OCI-LY1 (cell line): ENCODE measurements around the gene LAMP1.
"Not testable (repeated sequence)": the region's sequence is repeated elsewhere in the genome, so short reads cannot be mapped to it uniquely, and the experiment has no call there.

ENCODE experiments used
- H2AFZ ChIP-seq: fragments of 200-600 bp; sonication (generic), shearing (Covaris generic); 2 replicates; pipeline ENCODE4 v1.6.0; 2014; ENCODE audit warnings: antibody characterized with exemption, mild to moderate bottlenecking, low read length
- H3F3A ChIP-seq: fragments of 200-600 bp; sonication (generic), shearing (Covaris generic); 2 replicates; pipeline ENCODE4 v1.6.0; 2014; ENCODE audit warnings: mild to moderate bottlenecking, antibody characterized with exemption, low read length, moderate library complexity; ENCODE audit not compliant: insufficient read depth
- H3K27ac ChIP-seq: fragments of 200-600 bp; sonication (generic); 2 replicates; pipeline ENCODE4 v1.5.1; 2014; ENCODE audit warnings: low read length, mixed run types, mild to moderate bottlenecking, low read depth; ENCODE audit not compliant: poor library complexity, severe bottlenecking
- H3K27me3 ChIP-seq: fragments of 200-600 bp; sonication (generic); 2 replicates; pipeline ENCODE4 v1.6.0; 2014; ENCODE audit warnings: antibody characterized with exemption, mild to moderate bottlenecking, low read length, moderate library complexity; ENCODE audit not compliant: insufficient read depth
- H3K36me3 ChIP-seq: fragments of 200-600 bp; sonication (generic); 2 replicates; pipeline ENCODE4 v1.6.1; 2014; ENCODE audit warnings: mild to moderate bottlenecking, antibody characterized with exemption, low read length, moderate library complexity, mixed read lengths; ENCODE audit not compliant: insufficient read depth
- H3K4me1 ChIP-seq: fragments of 200-600 bp; sonication (generic); 2 replicates; pipeline ENCODE4 v1.5.1; 2014; ENCODE audit warnings: mild to moderate bottlenecking, low read length, moderate library complexity; ENCODE audit not compliant: insufficient read depth, severe bottlenecking
- H3K4me2 ChIP-seq: fragments of 200-600 bp; sonication (generic), shearing (Covaris generic); 2 replicates; pipeline ENCODE4 v1.6.1; 2014; ENCODE audit warnings: low read length
- H3K4me3 ChIP-seq: fragments of 200-600 bp; sonication (generic); 2 replicates; pipeline ENCODE4 v1.5.1; 2014; ENCODE audit warnings: low read length, low read depth, mild to moderate bottlenecking, mixed read lengths; ENCODE audit not compliant: poor library complexity, severe bottlenecking
- H3K79me2 ChIP-seq: fragments of 200-600 bp; shearing (Covaris generic); 2 replicates; pipeline ENCODE4 v1.6.1; 2016; ENCODE audit warnings: mixed run types, low read length, mixed read lengths; ENCODE audit not compliant: insufficient read depth
- H3K9ac ChIP-seq: fragments of 200-600 bp; sonication (generic), shearing (Covaris generic); 2 replicates; pipeline ENCODE4 v1.6.1; 2014; ENCODE audit warnings: mild to moderate bottlenecking, low read length, mixed read lengths
- H3K9me2 ChIP-seq: fragments of 200-600 bp; sonication (generic), shearing (Covaris generic); 2 replicates; pipeline ENCODE4 v1.6.1; 2014; ENCODE audit warnings: low read depth, mild to moderate bottlenecking, low read length, mixed read lengths
- H3K9me3 ChIP-seq: fragments of 200-600 bp; shearing (Covaris generic); 2 replicates; pipeline ENCODE4 v1.6.1; 2014; ENCODE audit warnings: low read length, mixed read lengths
- H4K20me1 ChIP-seq: fragments of 200-600 bp; sonication (generic), shearing (Covaris generic); 2 replicates; pipeline ENCODE4 v1.6.0; 2016; ENCODE audit warnings: mild to moderate bottlenecking, low read length; ENCODE audit not compliant: insufficient read depth
- CTCF ChIP-seq: fragments of 200-600 bp; sonication (generic), shearing (Covaris generic); IDR thresholded peaks from 2 replicates; pipeline ENCODE4 v1.5.1; 2017; ENCODE audit warnings: mild to moderate bottlenecking, antibody characterized with exemption, low read length, moderate library complexity, mixed read lengths
- EZH2 ChIP-seq: fragments of 200-600 bp; sonication (generic), shearing (Covaris generic); IDR thresholded peaks from 2 replicates; pipeline ENCODE4 v1.8.0; 2017; ENCODE audit warnings: borderline replicate concordance, mixed run types, mild to moderate bottlenecking, antibody characterized with exemption, low read length, moderate library complexity, mixed read lengths

LAMP1 gene

GRCh38 chr13:113258321-113259054, 38.6 kb upstream of the LAMP1 start:
- peaks cover 90% of the 10 kb centered on the region for H3K36me3 ChIP-seq

GRCh38 chr13:113260996-113261395, 36.0 kb upstream of the LAMP1 start:
- Histone ChIP-seq H3K4me2 (no peak overlapping the region), H2AFZ (no peak overlapping the region), H3K9me3 (0 out of 2 replicates have a peak, but pooled peaks cover 5% of the 10 kb centered on the region), H3K27me3 (no peaks in the 10 kb centered on the region), H3K9me2 (no peaks in the 10 kb centered on the region), H3K4me1 (no peaks in the 10 kb centered on the region), H3K9ac (no peak overlapping the region), H3F3A (no peaks in the 10 kb centered on the region), H3K79me2 (no peaks in the 10 kb centered on the region), H4K20me1 (no peaks in the 10 kb centered on the region), H3K36me3 (peaks cover 83% of the 10 kb centered on the region), H3K27ac (no peak overlapping the region), H3K4me3 (no peak overlapping the region)
- TF ChIP-seq CTCF (no peak), EZH2 (no peak)

More at GRCh38 chr13:113258321-113259054, 38.6 kb upstream of the LAMP1 start:
- TF ChIP-seq CTCF: no peak
- TF ChIP-seq EZH2: no peak
- Histone ChIP-seq H3K4me2 (no peak overlapping the region), H3K9me3 (0 out of 2 replicates have a peak, but pooled peaks cover 5% of the 10 kb centered on the region), H3K27me3 (no peaks in the 10 kb centered on the region), H3K27ac (no peak overlapping the region), H3K9me2 (no peaks in the 10 kb centered on the region), H3K79me2 (no peaks in the 10 kb centered on the region), H3F3A (no peaks in the 10 kb centered on the region; the same call in 1 of the 2 replicates), H3K4me1 (no peaks in the 10 kb centered on the region), H2AFZ (no peak overlapping the region), H3K9ac (no peak overlapping the region), H4K20me1 (no peaks in the 10 kb centered on the region), H3K4me3 (no peak overlapping the region)

- H3K9me2 ChIP-seq: not testable (repeated sequence)
These were observed 34.0 kb upstream of the LAMP1 start for GRCh38 chr13:113263016-113263415.

More at GRCh38 chr13:113263016-113263415, 34.0 kb upstream of the LAMP1 start:
- H3F3A ChIP-seq, H3K9me3 ChIP-seq, H4K20me1 ChIP-seq, H3K27me3 ChIP-seq, H3K4me3 ChIP-seq, H3K4me1 ChIP-seq, H3K4me2 ChIP-seq, H2AFZ ChIP-seq, H3K9ac ChIP-seq, H3K27ac ChIP-seq, H3K79me2 ChIP-seq: not testable (repeated sequence)
- peaks cover 67% of the 10 kb centered on the region for H3K36me3 ChIP-seq
